Liver (tissue), 9 donors: ENCODE measurements around the gene NMNAT2. TPM values are rescaled to one million over a fixed set of nuclear protein-coding genes. Genes with fewer than 3 reads are reported as not detected.

ENCODE experiments used
- DNase-seq: peaks from one replicate; pipeline ENCODE4 v3.0.0-alpha.2; 2017; ENCODE audit warnings: low spot score
- H3K27ac ChIP-seq, 2 donors: one replicate each; pipeline ENCODE4 v1.7.0; 2013; ENCODE audit warnings: inconsistent platforms in 2 of 2, low read length in 2 of 2, control low read depth in 1 of 2, low read depth in 1 of 2, mild to moderate bottlenecking in 1 of 2
- H3K27me3 ChIP-seq, 4 donors: one replicate each; pipeline versions ENCODE4 v1.6.1 to v1.7.0; 2013; ENCODE audit warnings: low read length in 3 of 4, inconsistent platforms in 1 of 4, mild to moderate bottlenecking in 1 of 4, moderate library complexity in 1 of 4; ENCODE audit not compliant: control insufficient read depth in 4 of 4, insufficient read depth in 4 of 4
- H3K36me3 ChIP-seq, 4 donors: one replicate each; pipeline versions ENCODE4 v1.6.1 to v1.7.0; 2013; ENCODE audit warnings: low read length in 3 of 4, mild to moderate bottlenecking in 3 of 4, low read depth in 1 of 4, moderate library complexity in 1 of 4; ENCODE audit not compliant: control insufficient read depth in 4 of 4, insufficient read depth in 3 of 4
- H3K4me1 ChIP-seq, 4 donors: one replicate each; pipeline versions ENCODE4 v1.6.1 to v1.7.0; 2013; ENCODE audit warnings: low read length in 3 of 4, mild to moderate bottlenecking in 3 of 4, moderate library complexity in 1 of 4; ENCODE audit not compliant: control insufficient read depth in 4 of 4, insufficient read depth in 4 of 4
- H3K4me3 ChIP-seq, 3 donors: one replicate each; pipeline versions ENCODE4 v1.6.1 to v1.7.0; 2013; ENCODE audit warnings: low read length in 3 of 3, control low read depth in 1 of 3, low read depth in 1 of 3, mild to moderate bottlenecking in 1 of 3
- H3K9ac ChIP-seq, 2 donors: one replicate each; pipeline ENCODE4 v1.7.0; 2013; ENCODE audit warnings: low read length in 2 of 2, mild to moderate bottlenecking in 2 of 2, moderate library complexity in 2 of 2, control low read depth in 1 of 2, low read depth in 1 of 2
- H3K9me3 ChIP-seq, 4 donors: one replicate each; pipeline versions ENCODE4 v1.6.1 to v1.7.0; 2013; ENCODE audit warnings: low read length in 3 of 4; ENCODE audit not compliant: control insufficient read depth in 4 of 4
- EGR1 ChIP-seq, 2 donors: IDR thresholded peaks; 2 replicates each; pipeline ENCODE4 v1.6.1; 2016 to 2018; ENCODE audit warnings: antibody characterized with exemption in 2 of 2, low read depth in 2 of 2
- FOXA1 ChIP-seq: IDR thresholded peaks from 2 replicates; pipeline ENCODE4 v1.6.1; 2016; ENCODE audit warnings: antibody characterized with exemption
- FOXA2 ChIP-seq: IDR thresholded peaks from 2 replicates; pipeline ENCODE4 v1.6.1; 2016; ENCODE audit warnings: antibody characterized with exemption
- GABPA ChIP-seq, 2 donors: IDR thresholded peaks in 1 of 2; conservative IDR thresholded peaks in 1 of 2; 2 replicates each; pipeline ENCODE4 v1.6.1; 2016; ENCODE audit warnings: antibody characterized with exemption in 2 of 2, mild to moderate bottlenecking in 1 of 2, moderate library complexity in 1 of 2
- HNF4A ChIP-seq, 2 donors: conservative IDR thresholded peaks; 2 replicates each; pipeline ENCODE4 v1.6.1; 2016; ENCODE audit warnings: antibody characterized with exemption in 2 of 2, mild to moderate bottlenecking in 2 of 2
- HNF4G ChIP-seq: IDR thresholded peaks from 2 replicates; pipeline ENCODE4 v1.6.1; 2016; ENCODE audit warnings: antibody characterized with exemption
- NR2F2 ChIP-seq: IDR thresholded peaks from 2 replicates; pipeline ENCODE4 v1.6.1; 2016; ENCODE audit warnings: antibody characterized with exemption
- RAD21 ChIP-seq, 2 donors: IDR thresholded peaks; 2 replicates each; pipeline ENCODE4 v1.6.1; 2016; ENCODE audit warnings: antibody characterized with exemption in 2 of 2, mild to moderate bottlenecking in 2 of 2
- RXRA ChIP-seq, 2 donors: IDR thresholded peaks; 2 replicates each; pipeline ENCODE4 v1.6.1; 2017 to 2018; ENCODE audit warnings: antibody characterized with exemption in 2 of 2, mild to moderate bottlenecking in 1 of 2
- SP1 ChIP-seq: IDR thresholded peaks from 2 replicates; pipeline ENCODE4 v1.6.1; 2018; ENCODE audit warnings: antibody characterized with exemption, mild to moderate bottlenecking
- TAF1 ChIP-seq: conservative IDR thresholded peaks from 2 replicates; pipeline ENCODE4 v1.6.1; 2016; ENCODE audit warnings: antibody characterized with exemption, mild to moderate bottlenecking
- WGBS: extraction: QIAGEN DNeasy Blood & Tissue Kit; methylation state at CpG from one replicate; pipeline ENCODE4 v1.1.7; 2013; 5-methylcytosine and 5-hydroxymethylcytosine counted together
- polyA plus RNA-seq, 2 donors: library from polyadenylated mRNA; stranded (reverse) in 1 of 2; unstranded in 1 of 2; fragments of 200-250 nt in 1 of 2; fragments of >200 nt in 1 of 2; fragmentation: Nextera tagmentation in 1 of 2; extraction: Ambion mirVana in 1 of 2; gene quantifications; one replicate each; pipeline versions ENCODE4 v1.2.1 to v1.2.3, GENCODE V29; 2013 to 2015
- total RNA-seq, 2 donors: library from RNA; depleted of rRNA; stranded (reverse); fragments of >200 nt; gene quantifications; one replicate each; pipeline ENCODE4 v1.2.3, GENCODE V29; 2014
- TF ChIP-seq, protein P1 (sequence below): IDR thresholded peaks from 2 replicates; pipeline ENCODE4 v1.6.1; 2016; ENCODE audit warnings: antibody characterized with exemption
- TF ChIP-seq, protein P2 (sequence below): IDR thresholded peaks from 2 replicates; pipeline ENCODE4 v1.6.1; 2016; ENCODE audit warnings: antibody characterized with exemption, mild to moderate bottlenecking
- TF ChIP-seq, protein P3 (sequence below): fragments of 150-350 bp; IDR thresholded peaks from 2 replicates; pipeline ENCODE4 v1.5.1; 2017; ENCODE audit warnings: improper control_type of control experiment, low read depth, low read length; ENCODE audit not compliant: missing input control
- donor health status: healthy.
- donor health status: healthy.
- donor health status: healthy.
- donor health status: healthy.
- donor health status: healthy.

NMNAT2 gene
- total and polyA plus RNA-seq, 4 donors: under 0.01 to 0.07 (median 0.05) TPM; not detected in 1

DNA sequence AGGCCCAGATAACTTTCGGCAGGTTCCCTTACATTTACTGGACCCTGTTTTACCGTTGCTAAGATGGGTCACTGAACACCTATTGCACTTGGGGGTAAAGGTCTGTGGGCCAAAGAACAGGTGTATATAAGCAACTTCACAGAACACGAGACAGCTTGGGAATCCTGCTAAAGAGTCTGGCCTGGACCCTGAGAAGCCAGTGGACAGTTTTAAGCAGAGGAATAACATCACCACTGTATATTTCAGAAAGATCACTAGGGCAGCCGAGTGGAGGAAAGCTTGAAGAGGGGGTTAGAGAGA lies 177.7 kb downstream of the NMNAT2 start:
- H3K4me1 ChIP-seq: no peaks in the 10 kb centered on the region
- no peak overlapping the region for H3K27ac ChIP-seq
- WGBS: 78% methylated on average over 4 of the region's 4 CpGs
- no peaks in the 10 kb centered on the region for H3K27me3 ChIP-seq
- H3K4me3 ChIP-seq: no peak overlapping the region
- H3K36me3 ChIP-seq: no peaks in the 10 kb centered on the region
- TF ChIP-seq TAF1 (no peak), RAD21 (IDR thresholded peaks at IDR 0.05) (no peak)
- H3K9ac ChIP-seq: no peak overlapping the region
- DNase-seq: no peak
- H3K9me3 ChIP-seq: no peaks in the 10 kb centered on the region

DNA sequence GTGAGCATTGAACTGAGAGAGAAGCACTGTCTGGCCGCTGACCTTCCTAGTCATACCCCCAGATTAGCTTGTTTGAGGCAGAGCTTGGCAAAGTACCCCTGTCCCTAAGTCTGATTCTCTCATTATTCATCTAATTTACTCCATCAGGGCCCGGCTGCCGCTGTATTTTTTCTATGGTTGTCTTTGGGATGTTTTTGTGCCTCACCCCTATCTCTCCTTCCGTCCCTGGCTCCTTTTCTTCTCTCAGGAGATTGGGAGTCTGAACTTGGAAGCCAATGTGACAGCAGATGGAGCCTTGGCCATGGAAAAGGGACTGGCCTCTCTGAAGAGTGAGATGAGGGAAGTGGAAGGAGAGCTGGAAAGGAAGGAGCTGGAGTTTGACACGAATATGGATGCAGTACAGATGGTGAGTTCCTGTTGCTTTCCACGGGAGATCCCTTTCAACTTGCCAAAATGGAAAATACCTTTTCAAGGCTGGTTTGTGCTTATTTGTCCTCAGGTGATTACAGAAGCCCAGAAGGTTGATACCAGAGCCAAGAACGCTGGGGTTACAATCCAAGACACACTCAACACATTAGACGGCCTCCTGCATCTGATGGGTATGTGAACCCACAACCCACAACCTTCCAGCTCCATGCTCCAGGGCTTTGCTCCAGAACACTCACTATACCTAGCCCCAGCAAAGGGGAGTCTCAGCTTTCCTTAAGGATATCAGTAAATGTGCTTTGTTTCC lies 178.2 kb downstream of the NMNAT2 start:
- Histone ChIP-seq H3K27me3 (no peaks in the 10 kb centered on the region), H3K9me3 (no peaks in the 10 kb centered on the region), H3K4me3 (no peak overlapping the region), H3K36me3 (no peaks in the 10 kb centered on the region), H3K4me1 (no peaks in the 10 kb centered on the region), H3K9ac (no peak overlapping the region), H3K27ac (no peak overlapping the region)
- no peak for DNase-seq
- TF ChIP-seq RAD21 (IDR thresholded peaks at IDR 0.05) (no peak), GABPA (IDR thresholded peaks at IDR 0.05 in 1 of 2, conservative IDR thresholded peaks at IDR 0.05 in 1 of 2) (no peak), NR2F2 (no peak), SP1 (no peak), HNF4A (conservative IDR thresholded peaks at IDR 0.05) (no peak), FOXA1 (no peak), FOXA2 (no peak), RXRA (IDR thresholded peaks at IDR 0.05) (no peak), EGR1 (IDR thresholded peaks at IDR 0.05; ENCODE audit: low read depth in 2 of 2) (no peak), HNF4G (no peak)
- TF ChIP-seq, protein P1, sequence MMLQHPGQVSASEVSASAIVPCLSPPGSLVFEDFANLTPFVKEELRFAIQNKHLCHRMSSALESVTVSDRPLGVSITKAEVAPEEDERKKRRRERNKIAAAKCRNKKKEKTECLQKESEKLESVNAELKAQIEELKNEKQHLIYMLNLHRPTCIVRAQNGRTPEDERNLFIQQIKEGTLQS: no peak
- TF ChIP-seq, protein P2, sequence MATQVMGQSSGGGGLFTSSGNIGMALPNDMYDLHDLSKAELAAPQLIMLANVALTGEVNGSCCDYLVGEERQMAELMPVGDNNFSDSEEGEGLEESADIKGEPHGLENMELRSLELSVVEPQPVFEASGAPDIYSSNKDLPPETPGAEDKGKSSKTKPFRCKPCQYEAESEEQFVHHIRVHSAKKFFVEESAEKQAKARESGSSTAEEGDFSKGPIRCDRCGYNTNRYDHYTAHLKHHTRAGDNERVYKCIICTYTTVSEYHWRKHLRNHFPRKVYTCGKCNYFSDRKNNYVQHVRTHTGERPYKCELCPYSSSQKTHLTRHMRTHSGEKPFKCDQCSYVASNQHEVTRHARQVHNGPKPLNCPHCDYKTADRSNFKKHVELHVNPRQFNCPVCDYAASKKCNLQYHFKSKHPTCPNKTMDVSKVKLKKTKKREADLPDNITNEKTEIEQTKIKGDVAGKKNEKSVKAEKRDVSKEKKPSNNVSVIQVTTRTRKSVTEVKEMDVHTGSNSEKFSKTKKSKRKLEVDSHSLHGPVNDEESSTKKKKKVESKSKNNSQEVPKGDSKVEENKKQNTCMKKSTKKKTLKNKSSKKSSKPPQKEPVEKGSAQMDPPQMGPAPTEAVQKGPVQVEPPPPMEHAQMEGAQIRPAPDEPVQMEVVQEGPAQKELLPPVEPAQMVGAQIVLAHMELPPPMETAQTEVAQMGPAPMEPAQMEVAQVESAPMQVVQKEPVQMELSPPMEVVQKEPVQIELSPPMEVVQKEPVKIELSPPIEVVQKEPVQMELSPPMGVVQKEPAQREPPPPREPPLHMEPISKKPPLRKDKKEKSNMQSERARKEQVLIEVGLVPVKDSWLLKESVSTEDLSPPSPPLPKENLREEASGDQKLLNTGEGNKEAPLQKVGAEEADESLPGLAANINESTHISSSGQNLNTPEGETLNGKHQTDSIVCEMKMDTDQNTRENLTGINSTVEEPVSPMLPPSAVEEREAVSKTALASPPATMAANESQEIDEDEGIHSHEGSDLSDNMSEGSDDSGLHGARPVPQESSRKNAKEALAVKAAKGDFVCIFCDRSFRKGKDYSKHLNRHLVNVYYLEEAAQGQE: no peak
- TF ChIP-seq, protein P3, sequence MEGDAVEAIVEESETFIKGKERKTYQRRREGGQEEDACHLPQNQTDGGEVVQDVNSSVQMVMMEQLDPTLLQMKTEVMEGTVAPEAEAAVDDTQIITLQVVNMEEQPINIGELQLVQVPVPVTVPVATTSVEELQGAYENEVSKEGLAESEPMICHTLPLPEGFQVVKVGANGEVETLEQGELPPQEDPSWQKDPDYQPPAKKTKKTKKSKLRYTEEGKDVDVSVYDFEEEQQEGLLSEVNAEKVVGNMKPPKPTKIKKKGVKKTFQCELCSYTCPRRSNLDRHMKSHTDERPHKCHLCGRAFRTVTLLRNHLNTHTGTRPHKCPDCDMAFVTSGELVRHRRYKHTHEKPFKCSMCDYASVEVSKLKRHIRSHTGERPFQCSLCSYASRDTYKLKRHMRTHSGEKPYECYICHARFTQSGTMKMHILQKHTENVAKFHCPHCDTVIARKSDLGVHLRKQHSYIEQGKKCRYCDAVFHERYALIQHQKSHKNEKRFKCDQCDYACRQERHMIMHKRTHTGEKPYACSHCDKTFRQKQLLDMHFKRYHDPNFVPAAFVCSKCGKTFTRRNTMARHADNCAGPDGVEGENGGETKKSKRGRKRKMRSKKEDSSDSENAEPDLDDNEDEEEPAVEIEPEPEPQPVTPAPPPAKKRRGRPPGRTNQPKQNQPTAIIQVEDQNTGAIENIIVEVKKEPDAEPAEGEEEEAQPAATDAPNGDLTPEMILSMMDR: no peak
- WGBS: 87% methylated on average over 8 of the region's 8 CpGs
